GM12878 (cell line): Measurements from ENCODE around the gene ANK3. TPM values are rescaled to one million over a fixed set of nuclear protein-coding genes. Genes with fewer than 3 reads are reported as not detected.

Source experiments
- ATAC-seq: fragments of 200-7000 bp; cut with Tn5 transposase; 3 replicates; pipeline ENCODE4 v1.9.1; 2020; ENCODE audit warnings: mild to moderate bottlenecking, moderate library complexity
- BruUV-seq: library from RNA; stranded (reverse); fragments of 400-500 nt; replicated peaks from 2 replicates; lab custom pipeline; 2021; lab: Mats Ljungman, UMichigan
- CTCF ChIA-PET: fragments of 300-600 bp; sonication (Branson Sonifier 250); formaldehyde crosslinking; extraction: SDS; loops from one replicate; lab custom pipeline; 2021; ENCODE audit warnings: inconsistent platforms; lab: Yijun Ruan, JAX
- POLR2A ChIA-PET: fragments of 350-600 bp; formaldehyde crosslinking; extraction: SDS; loops from one replicate; lab custom pipeline; 2021; ENCODE audit warnings: inconsistent platforms; lab: Charles Lee
- RAD21 ChIA-PET: fragments of 300-600 bp; sonication (Branson Sonifier 250); formaldehyde crosslinking; loops from one replicate; lab custom pipeline; 2023; ENCODE audit warnings: antibody characterized with exemption; ENCODE audit not compliant: unreplicated experiment; lab: Charles Lee
- SMC1A ChIA-PET: fragments of 300-600 bp; sonication (Branson Sonifier 250); formaldehyde crosslinking; loops from one replicate; lab custom pipeline; 2023; ENCODE audit not compliant: unreplicated experiment, uncharacterized antibody; lab: Charles Lee
- DNase-seq: peaks from one replicate; pipeline ENCODE4 v3.0.0-alpha.2; 2011; ENCODE audit warnings: low read depth, low spot score
- FAIRE-seq: peaks from 3 replicates; lab custom pipeline; 2011; peaks lifted over from hg19 to GRCh38; lab: Jason Lieb, UNC
- H2AFZ ChIP-seq: 2 replicates; pipeline ENCODE4 v1.6.0; 2011; ENCODE audit warnings: low read depth, low read length, control low read depth; ENCODE audit not compliant: control insufficient read depth
- H3K27ac ChIP-seq: 2 replicates; pipeline ENCODE4 v1.5.1; 2011; ENCODE audit warnings: control low read depth; ENCODE audit not compliant: control insufficient read depth, insufficient read depth
- H3K27me3 ChIP-seq, 2 experiments: replicated peaks in 1 of 2; 2 replicates each; pipeline versions ENCODE4 v1.6.0 to v1.6.1; 2011; ENCODE audit warnings: low read length in 1 of 2; ENCODE audit not compliant: control insufficient read depth in 2 of 2, insufficient read depth in 2 of 2
- H3K36me3 ChIP-seq, 2 experiments: 2 replicates each; pipeline ENCODE4 v1.5.1; 2011; ENCODE audit warnings: low read length in 1 of 2; ENCODE audit not compliant: control insufficient read depth in 2 of 2, insufficient read depth in 2 of 2
- H3K4me1 ChIP-seq: 2 replicates; pipeline ENCODE4 v1.6.1; 2011; ENCODE audit warnings: mild to moderate bottlenecking, low read length, moderate library complexity, mixed read lengths; ENCODE audit not compliant: control insufficient read depth, insufficient read depth
- H3K4me2 ChIP-seq: 2 replicates; pipeline ENCODE4 v1.6.0; 2011; ENCODE audit warnings: control low read depth; ENCODE audit not compliant: control insufficient read depth, insufficient read depth
- H3K4me3 ChIP-seq: fragments of 200-600 bp; sonication (generic); 2 replicates; pipeline ENCODE4 v1.5.1; 2016
- H3K79me2 ChIP-seq: 2 replicates; pipeline ENCODE4 v1.6.0; 2011; ENCODE audit warnings: low read length; ENCODE audit not compliant: control insufficient read depth, insufficient read depth
- H3K9ac ChIP-seq: 2 replicates; pipeline ENCODE4 v1.8.0; 2011; ENCODE audit warnings: low read length, control low read depth, mixed read lengths; ENCODE audit not compliant: control insufficient read depth, insufficient read depth
- H3K9me3 ChIP-seq: replicated peaks from 3 replicates; pipeline ENCODE4 v1.5.1; 2011; ENCODE audit warnings: mild to moderate bottlenecking, low read length; ENCODE audit not compliant: control insufficient read depth, insufficient read depth
- H4K20me1 ChIP-seq: 2 replicates; pipeline ENCODE4 v1.6.0; 2011; ENCODE audit not compliant: control insufficient read depth, insufficient read depth
- GATAD2B ChIP-seq: fragments of 450-650 bp; conservative IDR thresholded peaks from 2 replicates; pipeline ENCODE4 v1.6.1; 2017; ENCODE audit warnings: low read depth, mild to moderate bottlenecking, moderate library complexity
- HCFC1 ChIP-seq: fragments of 150-350 bp; IDR thresholded peaks from 2 replicates; pipeline ENCODE4 v1.6.1; 2014; ENCODE audit warnings: low read length
- POLR2AphosphoS5 ChIP-seq: IDR thresholded peaks from 2 replicates; pipeline ENCODE4 v1.6.1; 2011; ENCODE audit warnings: mild to moderate bottlenecking, low read length, inconsistent platforms
- SP1 ChIP-seq: IDR thresholded peaks from one replicate; pipeline ENCODE4 v1.6.1; 2011; ENCODE audit warnings: low read depth, low read length
- SUZ12 ChIP-seq: fragments of 200-600 bp; sonication (generic); IDR thresholded peaks from one replicate; pipeline ENCODE4 v1.6.1; 2018; ENCODE audit warnings: antibody characterized with exemption, mild to moderate bottlenecking; ENCODE audit not compliant: unreplicated experiment
- ZBED1 ChIP-seq: IDR thresholded peaks from 2 replicates; pipeline ENCODE4 v1.6.1; 2016; ENCODE audit warnings: borderline replicate concordance
- ZNF622 ChIP-seq: fragments of 450-650 bp; IDR thresholded peaks from 2 replicates; pipeline ENCODE4 v1.6.1; 2017; ENCODE audit warnings: mild to moderate bottlenecking, inconsistent platforms
- ZZZ3 ChIP-seq: IDR thresholded peaks from 2 replicates; pipeline ENCODE4 v1.6.1; 2011; ENCODE audit warnings: low read depth; ENCODE audit not compliant: control insufficient read depth, insufficient read length
- WGBS: methylation state at CpG from one replicate; pipeline ENCODE4 v1.1.6; 2016; ENCODE audit warnings: low lambda C conversion rate; ENCODE audit not compliant: insufficient replicate concordance, insufficient coverage; ENCODE audit errors: missing lambda C conversion rate; 5-methylcytosine and 5-hydroxymethylcytosine counted together
- in situ Hi-C: fragments of 300-500 bp; cut with MboI; formaldehyde crosslinking; loops from 9 replicates; pipeline ENCODE4 v1.14.3; 2018; ENCODE audit warnings: mixed read lengths
- intact Hi-C: fragments of 100-400 bp; cut with micrococcal nuclease; formaldehyde crosslinking; loops from one replicate; pipeline ENCODE4 v1.14.2; 2022; ENCODE audit not compliant: unreplicated experiment
- polyA plus RNA-seq, 11 experiments: library from polyadenylated mRNA; depleted of rRNA in 4 of 11; unstranded in 6 of 11; stranded (reverse) in 5 of 11; fragments of >200 nt; fragmentation: Nextera tagmentation in 4 of 11; fragmentation: Illumina TruSeq in 1 of 11; extraction: Ambion mirVana in 4 of 11; extraction: Trizol in 1 of 11; gene quantifications; 1 replicate in 1 of 11; 2 replicates in 10 of 11; pipeline versions ENCODE4 v1.2.1 to v1.2.3, GENCODE V29; 2011 to 2016; ENCODE audit warnings: inconsistent platforms in 2 of 11, missing spikeins in 2 of 11, low read depth in 1 of 11
- total RNA-seq, 4 experiments: library from RNA; depleted of rRNA in 3 of 4; stranded (reverse); fragments of >200 nt in 3 of 4; fragmentation: Illumina TruSeq in 1 of 4; extraction: Trizol in 1 of 4; gene quantifications; 2 replicates each; pipeline versions ENCODE4 v1.2.1 to v1.2.3, GENCODE V29; 2013 to 2021
- TF ChIP-seq, protein P1 (sequence below): IDR thresholded peaks from 2 replicates; pipeline ENCODE4 v1.6.1; 2012; ENCODE audit warnings: low read length, inconsistent platforms
- TF ChIP-seq, protein P2 (sequence below): fragments of 450-650 bp; IDR thresholded peaks from 2 replicates; pipeline ENCODE4 v1.6.1; 2016; ENCODE audit warnings: mild to moderate bottlenecking
- TF ChIP-seq, protein P3 (sequence below): IDR thresholded peaks from 2 replicates; pipeline ENCODE4 v1.6.1; 2011; ENCODE audit warnings: low read depth, low read length, improper control_type of control experiment, borderline replicate concordance
- TF ChIP-seq, protein P4 (sequence below): fragments of 450-650 bp; IDR thresholded peaks from 2 replicates; pipeline ENCODE4 v1.6.1; 2014; ENCODE audit warnings: mild to moderate bottlenecking

ANK3 gene
- total and polyA plus RNA-seq, 10 of the 15 experiments (the other 5 are each of a cell fraction or from before 2014, with no cell fraction given): 0.06 to 0.82 (median 0.20) TPM; not detected in 2

DNA sequence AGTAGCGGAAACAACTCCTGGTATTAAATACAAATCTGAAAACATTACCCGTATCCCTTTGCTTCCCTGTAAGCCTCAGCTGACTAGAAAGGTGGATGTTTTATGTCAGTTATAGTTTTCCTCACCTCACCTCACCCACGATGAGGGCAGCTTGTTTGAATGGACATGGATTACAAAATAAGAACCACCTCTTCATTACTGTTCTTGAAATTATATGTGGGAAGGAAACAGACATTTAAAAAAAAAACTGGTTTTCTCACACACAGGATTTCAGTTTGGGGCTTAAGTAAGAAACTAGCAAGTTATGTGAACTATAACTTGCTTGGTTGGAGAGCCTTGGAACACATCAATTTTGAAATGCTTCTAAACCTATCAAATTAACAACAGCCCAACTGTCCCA lies 250.4 kb downstream of the ANK3 start:
- TF ChIP-seq SUZ12 (no peak), GATAD2B (no peak), ZZZ3 (no peak)
- TF ChIP-seq, protein P1, sequence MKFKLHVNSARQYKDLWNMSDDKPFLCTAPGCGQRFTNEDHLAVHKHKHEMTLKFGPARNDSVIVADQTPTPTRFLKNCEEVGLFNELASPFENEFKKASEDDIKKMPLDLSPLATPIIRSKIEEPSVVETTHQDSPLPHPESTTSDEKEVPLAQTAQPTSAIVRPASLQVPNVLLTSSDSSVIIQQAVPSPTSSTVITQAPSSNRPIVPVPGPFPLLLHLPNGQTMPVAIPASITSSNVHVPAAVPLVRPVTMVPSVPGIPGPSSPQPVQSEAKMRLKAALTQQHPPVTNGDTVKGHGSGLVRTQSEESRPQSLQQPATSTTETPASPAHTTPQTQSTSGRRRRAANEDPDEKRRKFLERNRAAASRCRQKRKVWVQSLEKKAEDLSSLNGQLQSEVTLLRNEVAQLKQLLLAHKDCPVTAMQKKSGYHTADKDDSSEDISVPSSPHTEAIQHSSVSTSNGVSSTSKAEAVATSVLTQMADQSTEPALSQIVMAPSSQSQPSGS: no peak
- in situ Hi-C loops: no loop called here

DNA sequence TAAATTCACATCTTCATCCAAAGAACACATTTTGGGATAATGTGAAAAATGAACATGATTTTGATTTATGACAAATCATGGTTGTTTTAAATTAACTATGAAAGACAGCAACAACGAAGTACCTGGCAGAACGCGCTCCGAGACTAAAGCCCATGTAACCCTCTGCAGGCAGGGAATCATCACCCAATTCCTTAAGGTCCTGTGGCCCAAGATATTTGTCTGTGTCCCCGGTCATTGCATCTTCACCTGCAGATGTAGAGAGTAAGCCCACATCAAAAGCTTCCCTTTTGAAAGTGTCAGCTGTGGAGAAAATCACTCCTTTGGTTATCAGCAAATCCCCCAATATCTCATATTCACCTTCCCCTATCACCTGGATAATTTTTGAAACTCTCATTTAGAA lies 250.8 kb downstream of the ANK3 start:
- Histone ChIP-seq H3K4me3 (no peak overlapping the region), H4K20me1 (no peaks in the 10 kb centered on the region), H3K27ac (no peak overlapping the region), H3K27me3 (no peaks in the 10 kb centered on the region; a peak in 1 of 4 replicates), H3K9me3 (no peaks in the 10 kb centered on the region)
- no peak for DNase-seq
- BruUV-seq: no TSS peak
- no peak for FAIRE-seq
- POLR2A ChIA-PET: no interaction called here
- in situ Hi-C loops: no loop called here
- TF ChIP-seq, protein P2, sequence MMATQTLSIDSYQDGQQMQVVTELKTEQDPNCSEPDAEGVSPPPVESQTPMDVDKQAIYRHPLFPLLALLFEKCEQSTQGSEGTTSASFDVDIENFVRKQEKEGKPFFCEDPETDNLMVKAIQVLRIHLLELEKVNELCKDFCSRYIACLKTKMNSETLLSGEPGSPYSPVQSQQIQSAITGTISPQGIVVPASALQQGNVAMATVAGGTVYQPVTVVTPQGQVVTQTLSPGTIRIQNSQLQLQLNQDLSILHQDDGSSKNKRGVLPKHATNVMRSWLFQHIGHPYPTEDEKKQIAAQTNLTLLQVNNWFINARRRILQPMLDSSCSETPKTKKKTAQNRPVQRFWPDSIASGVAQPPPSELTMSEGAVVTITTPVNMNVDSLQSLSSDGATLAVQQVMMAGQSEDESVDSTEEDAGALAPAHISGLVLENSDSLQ: no peak
- TF ChIP-seq, protein P3, sequence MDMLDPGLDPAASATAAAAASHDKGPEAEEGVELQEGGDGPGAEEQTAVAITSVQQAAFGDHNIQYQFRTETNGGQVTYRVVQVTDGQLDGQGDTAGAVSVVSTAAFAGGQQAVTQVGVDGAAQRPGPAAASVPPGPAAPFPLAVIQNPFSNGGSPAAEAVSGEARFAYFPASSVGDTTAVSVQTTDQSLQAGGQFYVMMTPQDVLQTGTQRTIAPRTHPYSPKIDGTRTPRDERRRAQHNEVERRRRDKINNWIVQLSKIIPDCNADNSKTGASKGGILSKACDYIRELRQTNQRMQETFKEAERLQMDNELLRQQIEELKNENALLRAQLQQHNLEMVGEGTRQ: no peak
- TF ChIP-seq, protein P4, sequence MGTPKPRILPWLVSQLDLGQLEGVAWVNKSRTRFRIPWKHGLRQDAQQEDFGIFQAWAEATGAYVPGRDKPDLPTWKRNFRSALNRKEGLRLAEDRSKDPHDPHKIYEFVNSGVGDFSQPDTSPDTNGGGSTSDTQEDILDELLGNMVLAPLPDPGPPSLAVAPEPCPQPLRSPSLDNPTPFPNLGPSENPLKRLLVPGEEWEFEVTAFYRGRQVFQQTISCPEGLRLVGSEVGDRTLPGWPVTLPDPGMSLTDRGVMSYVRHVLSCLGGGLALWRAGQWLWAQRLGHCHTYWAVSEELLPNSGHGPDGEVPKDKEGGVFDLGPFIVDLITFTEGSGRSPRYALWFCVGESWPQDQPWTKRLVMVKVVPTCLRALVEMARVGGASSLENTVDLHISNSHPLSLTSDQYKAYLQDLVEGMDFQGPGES: no peak
- TF ChIP-seq HCFC1 (no peak), ZBED1 (no peak), SP1 (no peak), ZNF622 (no peak), POLR2AphosphoS5 (no peak)
- TF ChIP-seq, all 136 proteins: peak for 0
- ChIA-PET SMC1A (no interaction called here), CTCF (no interaction called here), RAD21 (no interaction called here)
- Histone ChIP-seq H3K9ac (no peak overlapping the region), H3K4me2 (no peak overlapping the region), H3K79me2 (no peaks in the 10 kb centered on the region), H3K4me1 (no peaks in the 10 kb centered on the region; the same call in 1 of the 2 replicates), H3K36me3 (no peaks in the 10 kb centered on the region), H2AFZ (no peak overlapping the region)
- intact Hi-C loops: no loop called here
- WGBS: 77% methylated on average over 5 of the region's 5 CpGs
- no peak for ATAC-seq

More for the DNA sequence above, 250.4 kb downstream of the ANK3 start:
- no peak overlapping the region for H3K27ac ChIP-seq
- ChIA-PET RAD21 (no interaction called here), SMC1A (no interaction called here), CTCF (no interaction called here), POLR2A (no interaction called here)
- H3K4me2 ChIP-seq: no peak overlapping the region
- FAIRE-seq (no peak), DNase-seq (no peak), ATAC-seq (no peak)
- intact Hi-C loops: no loop called here
- no peaks in the 10 kb centered on the region for H4K20me1 ChIP-seq
- no peaks in the 10 kb centered on the region; a peak in 1 of 4 replicates for H3K27me3 ChIP-seq
- no TSS peak for BruUV-seq
- no peaks in the 10 kb centered on the region for H3K9me3 ChIP-seq
- no peaks in the 10 kb centered on the region for H3K79me2 ChIP-seq
- H3K4me1 ChIP-seq: no peaks in the 10 kb centered on the region; the same call in 1 of the 2 replicates
- H3K9ac ChIP-seq: no peak overlapping the region
- H3K4me3 ChIP-seq: no peak overlapping the region
- 43% methylated on average over 3 of the region's 3 CpGs for WGBS
- H3K36me3 ChIP-seq: no peaks in the 10 kb centered on the region
- H2AFZ ChIP-seq: no peak overlapping the region
